ENCODE data around the gene CAMK2D.

Gene CAMK2D

GRCh38 chr4:113467581-113467980 lies 294.0 kb downstream of the CAMK2D start:
- H3K9me3 ChIP-seq (ENCODE audit: control insufficient read depth, low read length) = no peaks in the 10 kb centered on the region
- peak; percentile 91 for DNase-seq (ENCODE audit: low read depth)
- H3K9ac ChIP-seq (ENCODE audit: low read length) = peak overlapping the region; percentile 88
- peaks cover 35% of the 10 kb centered on the region for H3K36me3 ChIP-seq (ENCODE audit: control insufficient read depth, insufficient read depth, low read length, severe bottlenecking)
- no peaks in the 10 kb centered on the region for H3K27me3 ChIP-seq (replicated peaks; ENCODE audit: control insufficient read depth, insufficient read depth, low read length)
- peaks cover 57% of the 10 kb centered on the region for H3K4me1 ChIP-seq (ENCODE audit: control insufficient read depth, insufficient read depth, low read length)
- peak overlapping the region; percentile 61 for H3K4me3 ChIP-seq (ENCODE audit: low read length)

- Histone ChIP-seq H3K4me1 (ENCODE audit: control insufficient read depth, insufficient read depth, low read length) (peaks cover 10% of the 10 kb centered on the region), H3K4me3 (ENCODE audit: low read length) (no peak overlapping the region), H3K9me3 (ENCODE audit: control insufficient read depth, low read length) (no peaks in the 10 kb centered on the region), H3K9ac (ENCODE audit: low read length) (no peak overlapping the region), H3K36me3 (ENCODE audit: control insufficient read depth, insufficient read depth, low read length, severe bottlenecking) (peaks cover 82% of the 10 kb centered on the region), H3K27me3 (replicated peaks; ENCODE audit: control insufficient read depth, insufficient read depth, low read length) (no peaks in the 10 kb centered on the region)
- DNase-seq (ENCODE audit: low read depth) = no peak
Measured at GRCh38 chr4:113462286-113462685, 299.3 kb downstream of the CAMK2D start.

- H3K4me3 ChIP-seq (ENCODE audit: low read length) = no peak overlapping the region
- H3K36me3 ChIP-seq (ENCODE audit: control insufficient read depth, insufficient read depth, low read length, severe bottlenecking) = peaks cover 92% of the 10 kb centered on the region
- H3K9me3 ChIP-seq (ENCODE audit: control insufficient read depth, low read length) = no peaks in the 10 kb centered on the region
- no peak for DNase-seq (ENCODE audit: low read depth)
- H3K27me3 ChIP-seq (replicated peaks; ENCODE audit: control insufficient read depth, insufficient read depth, low read length) = no peaks in the 10 kb centered on the region
- H3K9ac ChIP-seq (ENCODE audit: low read length) = no peak overlapping the region
- H3K4me1 ChIP-seq (ENCODE audit: control insufficient read depth, insufficient read depth, low read length) = no peaks in the 10 kb centered on the region
Measured at GRCh38 chr4:113461281-113461680, 300.3 kb downstream of the CAMK2D start.

GRCh38 chr4:113457886-113458285 lies 303.7 kb downstream of the CAMK2D start:
- peak; percentile 39 for DNase-seq (ENCODE audit: low read depth)
- Histone ChIP-seq H3K4me3 (ENCODE audit: low read length) (no peak overlapping the region), H3K4me1 (ENCODE audit: control insufficient read depth, insufficient read depth, low read length) (peaks cover 5% of the 10 kb centered on the region), H3K9ac (ENCODE audit: low read length) (no peak overlapping the region), H3K36me3 (ENCODE audit: control insufficient read depth, insufficient read depth, low read length, severe bottlenecking) (peaks cover 89% of the 10 kb centered on the region), H3K27me3 (replicated peaks; ENCODE audit: control insufficient read depth, insufficient read depth, low read length) (no peaks in the 10 kb centered on the region), H3K9me3 (ENCODE audit: control insufficient read depth, low read length) (no peaks in the 10 kb centered on the region)

GRCh38 chr4:113457121-113457520 lies 304.4 kb downstream of the CAMK2D start:
- H3K27me3 ChIP-seq (replicated peaks; ENCODE audit: control insufficient read depth, insufficient read depth, low read length) = no peaks in the 10 kb centered on the region
- H3K9ac ChIP-seq (ENCODE audit: low read length) = no peak overlapping the region
- H3K36me3 ChIP-seq (ENCODE audit: control insufficient read depth, insufficient read depth, low read length, severe bottlenecking) = peaks cover 84% of the 10 kb centered on the region
- no peak for DNase-seq (ENCODE audit: low read depth)
- H3K4me3 ChIP-seq (ENCODE audit: low read length) = no peak overlapping the region
- no peaks in the 10 kb centered on the region for H3K9me3 ChIP-seq (ENCODE audit: control insufficient read depth, low read length)
- peaks cover 9% of the 10 kb centered on the region for H3K4me1 ChIP-seq (ENCODE audit: control insufficient read depth, insufficient read depth, low read length)

- DNase-seq (ENCODE audit: low read depth) = no peak
- Histone ChIP-seq H3K27me3 (replicated peaks; ENCODE audit: control insufficient read depth, insufficient read depth, low read length) (no peaks in the 10 kb centered on the region), H3K4me1 (ENCODE audit: control insufficient read depth, insufficient read depth, low read length) (peaks cover 29% of the 10 kb centered on the region), H3K4me3 (ENCODE audit: low read length) (no peak overlapping the region), H3K9me3 (ENCODE audit: control insufficient read depth, low read length) (no peaks in the 10 kb centered on the region), H3K9ac (ENCODE audit: low read length) (no peak overlapping the region), H3K36me3 (ENCODE audit: control insufficient read depth, insufficient read depth, low read length, severe bottlenecking) (peaks cover 72% of the 10 kb centered on the region)
Measured at GRCh38 chr4:113455061-113455460, 306.5 kb downstream of the CAMK2D start.

GRCh38 chr4:113452868-113453620 lies 308.5 kb downstream of the CAMK2D start:
- no peak overlapping the region for H3K4me3 ChIP-seq (ENCODE audit: low read length)
- peak; percentile 48 for DNase-seq (ENCODE audit: low read depth)
- H3K9me3 ChIP-seq (ENCODE audit: control insufficient read depth, low read length) = no peaks in the 10 kb centered on the region

GRCh38 chr4:113452152-113452551 lies 309.4 kb downstream of the CAMK2D start:
- peaks cover 43% of the 10 kb centered on the region for H3K36me3 ChIP-seq (ENCODE audit: control insufficient read depth, insufficient read depth, low read length, severe bottlenecking)
- H3K9ac ChIP-seq (ENCODE audit: low read length) = peak overlapping the region; percentile 21
- DNase-seq (ENCODE audit: low read depth) = no peak
- H3K4me1 ChIP-seq (ENCODE audit: control insufficient read depth, insufficient read depth, low read length) = peaks cover 57% of the 10 kb centered on the region
- no peak overlapping the region for H3K4me3 ChIP-seq (ENCODE audit: low read length)
- no peaks in the 10 kb centered on the region for H3K9me3 ChIP-seq (ENCODE audit: control insufficient read depth, low read length)
- no peaks in the 10 kb centered on the region for H3K27me3 ChIP-seq (replicated peaks; ENCODE audit: control insufficient read depth, insufficient read depth, low read length)

More at GRCh38 chr4:113452868-113453620, 308.5 kb downstream of the CAMK2D start:
- Histone ChIP-seq H3K4me1 (ENCODE audit: control insufficient read depth, insufficient read depth, low read length) (peaks cover 48% of the 10 kb centered on the region), H3K36me3 (ENCODE audit: control insufficient read depth, insufficient read depth, low read length, severe bottlenecking) (peaks cover 52% of the 10 kb centered on the region), H3K9ac (ENCODE audit: low read length) (peak overlapping the region; percentile 39), H3K27me3 (replicated peaks; ENCODE audit: control insufficient read depth, insufficient read depth, low read length) (no peaks in the 10 kb centered on the region)

- H3K4me1 ChIP-seq (ENCODE audit: control insufficient read depth, insufficient read depth, low read length) = peaks cover 73% of the 10 kb centered on the region
- H3K4me3 ChIP-seq (ENCODE audit: low read length) = no peak overlapping the region
- H3K27me3 ChIP-seq (replicated peaks; ENCODE audit: control insufficient read depth, insufficient read depth, low read length) = no peaks in the 10 kb centered on the region
- peak overlapping the region; percentile 82 for H3K9ac ChIP-seq (ENCODE audit: low read length)
- no peak for DNase-seq (ENCODE audit: low read depth)
- H3K9me3 ChIP-seq (ENCODE audit: control insufficient read depth, low read length) = no peaks in the 10 kb centered on the region
- H3K36me3 ChIP-seq (ENCODE audit: control insufficient read depth, insufficient read depth, low read length, severe bottlenecking) = peaks cover 27% of the 10 kb centered on the region
Measured at GRCh38 chr4:113450295-113451080, 311.1 kb downstream of the CAMK2D start.

- H3K36me3 ChIP-seq (ENCODE audit: control insufficient read depth, insufficient read depth, low read length, severe bottlenecking) = peaks cover 17% of the 10 kb centered on the region
- H3K9ac ChIP-seq (ENCODE audit: low read length) = peak overlapping the region; percentile 84
- H3K27me3 ChIP-seq (replicated peaks; ENCODE audit: control insufficient read depth, insufficient read depth, low read length) = no peaks in the 10 kb centered on the region
- DNase-seq (ENCODE audit: low read depth) = peak; percentile 84
- peak overlapping the region; percentile 45 for H3K4me3 ChIP-seq (ENCODE audit: low read length)
- H3K9me3 ChIP-seq (ENCODE audit: control insufficient read depth, low read length) = no peaks in the 10 kb centered on the region
- H3K4me1 ChIP-seq (ENCODE audit: control insufficient read depth, insufficient read depth, low read length) = peaks cover 79% of the 10 kb centered on the region
Measured at GRCh38 chr4:113449410-113449974, 312.0 kb downstream of the CAMK2D start.

- Histone ChIP-seq H3K36me3 (ENCODE audit: control insufficient read depth, insufficient read depth, low read length, severe bottlenecking) (peaks cover 9% of the 10 kb centered on the region), H3K4me3 (ENCODE audit: low read length) (peak overlapping the region; percentile 56), H3K27me3 (replicated peaks; ENCODE audit: control insufficient read depth, insufficient read depth, low read length) (no peaks in the 10 kb centered on the region), H3K9ac (ENCODE audit: low read length) (peak overlapping the region; percentile 84), H3K4me1 (ENCODE audit: control insufficient read depth, insufficient read depth, low read length) (peaks cover 86% of the 10 kb centered on the region), H3K9me3 (ENCODE audit: control insufficient read depth, low read length) (no peaks in the 10 kb centered on the region)
- DNase-seq (ENCODE audit: low read depth) = no peak
Measured at GRCh38 chr4:113447769-113448168, 313.8 kb downstream of the CAMK2D start.
